Fibroblast of lung (primary cell): ENCODE data around the gene IGFALS.

Source experiments
- CTCF ChIP-seq, 2 donors: IDR thresholded peaks in 1 of 2; conservative IDR thresholded peaks in 1 of 2; 1 replicate in 1 of 2; 2 replicates in 1 of 2; pipeline ENCODE4 v1.5.1; 2011 to 2012; ENCODE audit warnings: low read length in 2 of 2, control low read depth in 1 of 2, inconsistent platforms in 1 of 2, low read depth in 1 of 2, mild to moderate bottlenecking in 1 of 2
- EZH2 ChIP-seq: IDR thresholded peaks from 2 replicates; pipeline ENCODE4 v1.5.1; 2012; ENCODE audit warnings: low read length, control low read depth, mild to moderate bottlenecking; ENCODE audit errors: missing control alignments

GRCh38 chr16:1790611-1791255 lies 2.8 kb downstream of the IGFALS start:
- TF ChIP-seq CTCF (conservative IDR thresholded peaks at IDR 0.05 in 1 of 2, IDR thresholded peaks at IDR 0.05 in 1 of 2; ENCODE audit: low read depth in 1 of 2, low read length in 2 of 2) (no peak), EZH2 (no peak)
